NT2/D1 (cell line): ENCODE measurements around the gene RYR3.

Experiments used
- YY1 ChIP-seq: IDR thresholded peaks from 2 replicates; pipeline ENCODE4 v1.6.1; 2011; ENCODE audit not compliant: insufficient read length, insufficient read depth
- ZNF274 ChIP-seq: IDR thresholded peaks from 2 replicates; pipeline ENCODE4 v1.6.1; 2011; ENCODE audit warnings: mild to moderate bottlenecking, low read depth, low read length

DNA sequence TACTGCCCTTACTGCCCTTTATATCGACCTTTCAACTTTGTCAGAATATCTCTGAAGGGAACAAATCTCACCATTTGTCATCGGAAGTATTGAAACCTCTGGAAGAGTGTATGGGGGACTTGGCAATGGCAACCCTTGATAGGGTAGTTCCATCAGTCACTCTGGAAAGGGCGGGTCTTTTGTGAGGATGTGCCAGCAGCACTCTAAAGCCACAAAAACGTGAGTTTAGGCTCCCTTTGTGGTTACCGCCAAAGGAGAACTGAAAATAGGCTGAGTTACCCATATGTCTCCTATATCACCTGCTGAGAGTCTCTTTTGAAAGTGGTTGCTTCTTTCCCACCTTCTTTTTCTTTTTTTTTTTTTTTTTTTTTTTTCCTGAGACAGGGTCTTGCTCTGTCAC is 360.7 kb downstream of the RYR3 start:
- TF ChIP-seq YY1 (no peak), ZNF274 (no peak)
